ENCODE data around the gene IGDCC3. TPM values are rescaled to one million over a fixed set of nuclear protein-coding genes. Genes with fewer than 3 reads are reported as not detected.

The IGDCC3 gene
- total and polyA plus RNA-seq, 4 experiments from 2014 or later = not detected

DNA sequence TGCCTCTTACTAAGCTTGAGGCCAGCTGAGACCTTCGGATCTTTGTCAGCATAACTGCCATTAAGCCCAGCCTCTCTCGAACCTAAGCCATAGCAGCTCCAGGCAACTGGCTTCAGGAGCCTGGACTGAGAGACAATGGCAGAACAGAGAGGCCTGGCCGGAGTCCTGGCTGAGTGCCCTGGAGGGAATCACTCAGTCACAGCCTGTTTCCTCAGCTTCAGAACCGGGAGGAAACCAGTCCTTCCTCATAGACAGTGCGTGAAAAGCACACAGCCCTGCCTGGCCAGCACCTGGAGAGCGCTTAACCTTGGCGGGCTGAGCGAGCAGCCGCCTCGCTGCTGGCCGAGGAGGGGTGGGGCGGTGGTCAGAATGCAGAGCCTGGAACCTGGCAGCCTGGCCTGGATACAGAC is 51.7 kb downstream of the IGDCC3 start:
- POLR2A ChIA-PET (ENCODE audit: partially characterized antibody) = no interaction called here
- no peaks in the 10 kb centered on the region for H3K9me3 Mint-ChIP-seq
- H3K36me3 ChIP-seq (ENCODE audit: insufficient read depth, low read length) = no peaks in the 10 kb centered on the region
- no peak overlapping the region for H3K4me3 Mint-ChIP-seq
- H3K4me3 ChIP-seq (ENCODE audit: low read length in 2 of 2) = no peak overlapping the region
- no peak overlapping the region for H3K27ac ChIP-seq (ENCODE audit: low read depth, low read length)
- H3K27me3 Mint-ChIP-seq = peaks cover 5 to 6% of the 10 kb centered on the region in 2 donors
- intact Hi-C loops (cut with micrococcal nuclease) = no loop called here
- H3K27ac Mint-ChIP-seq = no peak overlapping the region
- H3K27me3 ChIP-seq (ENCODE audit: insufficient read depth, low read length) = no peaks in the 10 kb centered on the region
- no peaks in the 10 kb centered on the region for H3K4me1 ChIP-seq (ENCODE audit: insufficient read depth, low read length)
- no peaks in the 10 kb centered on the region for H3K36me3 Mint-ChIP-seq
- H3K4me1 Mint-ChIP-seq = no peaks in the 10 kb centered on the region
- H3K9me3 ChIP-seq (ENCODE audit: control insufficient read depth in 1 of 2, low read length in 2 of 2) = no peaks in the 10 kb centered on the region
- no peak for DNase-seq
- CTCF ChIA-PET (ENCODE audit: partially characterized antibody) = interaction anchor here (2.4 kb wide), 1 partner anchor 60 kb away, joined by 8 read pairs; no protein-coding TSS in a partner anchor

DNA sequence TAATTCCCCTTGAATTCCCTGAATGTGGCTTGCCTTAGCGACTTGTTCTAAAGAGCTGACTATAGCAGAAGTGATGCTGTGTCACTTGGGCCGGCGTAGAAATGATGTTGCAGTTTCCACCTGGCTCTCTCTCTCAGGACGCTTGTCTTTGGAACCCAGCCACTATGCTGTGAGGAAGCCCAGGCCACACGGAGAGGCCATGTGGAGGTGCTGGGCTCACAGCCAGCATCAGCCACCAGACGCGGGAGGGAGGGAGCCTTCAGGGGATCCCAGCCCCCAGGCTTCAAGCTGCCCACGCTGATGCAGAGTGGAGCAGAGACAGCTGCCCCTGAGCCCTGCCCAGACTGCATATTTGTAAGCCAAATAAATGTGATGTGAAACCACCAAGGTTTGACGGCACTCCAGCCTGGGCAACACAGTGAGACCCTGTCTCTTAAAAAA is 54.7 kb downstream of the IGDCC3 start:
- CTCF ChIA-PET (ENCODE audit: partially characterized antibody) = interaction anchor here (9.5 kb wide), 1 partner anchor 61 kb away, joined by 145 read pairs; no protein-coding TSS in a partner anchor

DNA sequence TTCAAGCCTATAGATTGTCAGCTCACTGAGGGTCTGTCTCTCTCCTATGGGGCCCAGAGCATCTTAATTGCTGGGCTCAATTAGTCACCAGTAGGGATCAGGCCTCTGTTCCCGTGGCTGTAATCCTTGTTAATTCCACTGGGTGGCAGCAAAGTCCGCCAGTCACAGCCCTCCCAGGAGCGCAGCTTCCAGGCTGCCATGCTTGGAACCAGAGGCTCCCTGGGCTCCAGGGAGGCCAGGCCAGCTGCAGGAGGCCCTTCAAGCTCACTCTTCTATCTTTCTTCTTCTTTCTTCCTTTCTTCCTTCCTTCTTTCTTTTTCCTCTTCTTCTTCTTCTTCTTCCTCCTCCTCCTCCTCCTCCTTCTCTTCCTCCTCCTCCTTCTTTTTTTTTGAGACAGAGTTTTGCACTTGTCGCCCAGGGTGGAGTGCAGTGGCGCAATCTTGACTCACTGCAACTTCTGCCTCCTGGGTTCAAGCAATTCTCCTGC is 58.9 kb downstream of the IGDCC3 start:
- ChIA-PET POLR2A (ENCODE audit: partially characterized antibody) (interaction anchor here (0.8 to 1.5 kb wide), 4 partner anchors 14 to 67 kb away, joined by 3 read pairs; partner anchors contain the start of gene RNU5B-1), CTCF (ENCODE audit: partially characterized antibody) (interaction anchor here (0.8 to 9.5 kb wide), 17 partner anchors 9 to 133 kb away, joined by 3 to 145 read pairs (median 5); partner anchors contain the start of genes CLPX and PARP16)
- Mint-ChIP-seq H3K27ac (peak overlapping the region in 2 of 7 donors; percentile 11 to 60), H3K4me1 (no peaks in the 10 kb centered on the region), H3K9me3 (no peaks in the 10 kb centered on the region), H3K27me3 (peaks cover 7 to 12% of the 10 kb centered on the region in 2 donors), H3K36me3 (no peaks in the 10 kb centered on the region), H3K4me3 (no peak overlapping the region)
- no peaks in the 10 kb centered on the region for H3K9me3 ChIP-seq (ENCODE audit: control insufficient read depth in 1 of 2, low read length in 2 of 2)
- H3K4me3 ChIP-seq (ENCODE audit: low read length in 2 of 2) = no peak overlapping the region
- H3K27ac ChIP-seq (ENCODE audit: low read depth, low read length) = no peak overlapping the region
- no peaks in the 10 kb centered on the region for H3K27me3 ChIP-seq (ENCODE audit: insufficient read depth, low read length)
- no peaks in the 10 kb centered on the region for H3K4me1 ChIP-seq (ENCODE audit: insufficient read depth, low read length)
- H3K36me3 ChIP-seq (ENCODE audit: insufficient read depth, low read length) = no peaks in the 10 kb centered on the region
- intact Hi-C loops (cut with micrococcal nuclease) = loop anchor here (1.0 to 5.0 kb wide), 3 partner anchors 66 to 1248 kb away; partner anchors contain the start of gene LCTL
- DNase-seq = peak; percentile 72 to 75 (median 74)

More for the DNA sequence above, 54.7 kb downstream of the IGDCC3 start:
- intact Hi-C loops (cut with micrococcal nuclease) = no loop called here
- no peak overlapping the region for H3K4me3 Mint-ChIP-seq
- H3K36me3 Mint-ChIP-seq = no peaks in the 10 kb centered on the region
- H3K4me1 ChIP-seq (ENCODE audit: insufficient read depth, low read length) = no peaks in the 10 kb centered on the region
- no peaks in the 10 kb centered on the region for H3K4me1 Mint-ChIP-seq
- no peak for DNase-seq
- POLR2A ChIA-PET (ENCODE audit: partially characterized antibody) = interaction anchor here (1.0 kb wide), 1 partner anchor 18 kb away, joined by 3 read pairs; the partner anchor contains the start of gene RNU5B-1
- H3K27ac Mint-ChIP-seq = no peak overlapping the region
- H3K9me3 Mint-ChIP-seq = no peaks in the 10 kb centered on the region
- no peaks in the 10 kb centered on the region for H3K36me3 ChIP-seq (ENCODE audit: insufficient read depth, low read length)
- no peak overlapping the region for H3K27ac ChIP-seq (ENCODE audit: low read depth, low read length)
- H3K27me3 Mint-ChIP-seq = peaks cover 5 to 14% of the 10 kb centered on the region in 2 donors
- H3K27me3 ChIP-seq (ENCODE audit: insufficient read depth, low read length) = no peaks in the 10 kb centered on the region
- H3K9me3 ChIP-seq (ENCODE audit: control insufficient read depth in 1 of 2, low read length in 2 of 2) = no peaks in the 10 kb centered on the region
- H3K4me3 ChIP-seq (ENCODE audit: low read length in 2 of 2) = no peak overlapping the region

DNA sequence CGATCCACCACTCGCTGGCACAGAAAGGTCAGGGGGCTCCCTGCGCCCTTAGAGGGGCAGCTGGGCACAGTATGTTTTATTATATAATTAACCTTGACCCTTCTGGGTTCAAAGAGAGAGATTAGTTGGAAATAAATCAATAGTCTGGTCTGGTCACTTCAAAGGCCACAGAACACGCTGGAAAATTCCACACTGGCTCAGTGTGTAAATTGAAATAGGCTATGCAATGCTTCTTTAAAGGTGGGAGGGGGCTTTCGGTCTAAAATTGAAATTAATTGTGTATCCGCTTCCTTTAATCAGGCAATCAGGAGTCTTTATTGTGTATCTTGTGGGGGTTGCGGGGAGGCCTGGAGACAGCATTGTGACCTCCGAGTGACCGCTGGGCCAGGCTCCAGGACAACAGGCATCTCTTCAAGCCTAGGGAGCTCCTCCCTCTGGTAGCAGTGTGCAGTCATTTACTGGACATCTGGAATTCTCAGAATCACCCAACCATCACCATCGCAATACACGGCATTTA is 65.3 kb downstream of the IGDCC3 start:
- Histone ChIP-seq H3K9me3 (ENCODE audit: control insufficient read depth in 1 of 2, low read length in 2 of 2) (no peaks in the 10 kb centered on the region), H3K27ac (ENCODE audit: low read depth, low read length) (no peak overlapping the region), H3K4me3 (ENCODE audit: low read length in 2 of 2) (no peak overlapping the region), H3K4me1 (ENCODE audit: insufficient read depth, low read length) (no peaks in the 10 kb centered on the region), H3K27me3 (ENCODE audit: insufficient read depth, low read length) (no peaks in the 10 kb centered on the region), H3K36me3 (ENCODE audit: insufficient read depth, low read length) (no peaks in the 10 kb centered on the region)
- intact Hi-C loops (cut with micrococcal nuclease) = no loop called here
- Mint-ChIP-seq H3K9me3 (no peaks in the 10 kb centered on the region), H3K4me3 (no peak overlapping the region), H3K4me1 (no peaks in the 10 kb centered on the region), H3K36me3 (no peaks in the 10 kb centered on the region), H3K27ac (peak overlapping the region in 1 of 7 donors; percentile 64), H3K27me3 (peaks cover 2 to 4% of the 10 kb centered on the region in 2 donors)
- ChIA-PET CTCF (ENCODE audit: partially characterized antibody) (interaction anchor here (1.0 kb wide), 1 partner anchor 73 kb away, joined by 3 read pairs; no protein-coding TSS in a partner anchor), POLR2A (ENCODE audit: partially characterized antibody) (no interaction called here)
- DNase-seq = no peak

DNA sequence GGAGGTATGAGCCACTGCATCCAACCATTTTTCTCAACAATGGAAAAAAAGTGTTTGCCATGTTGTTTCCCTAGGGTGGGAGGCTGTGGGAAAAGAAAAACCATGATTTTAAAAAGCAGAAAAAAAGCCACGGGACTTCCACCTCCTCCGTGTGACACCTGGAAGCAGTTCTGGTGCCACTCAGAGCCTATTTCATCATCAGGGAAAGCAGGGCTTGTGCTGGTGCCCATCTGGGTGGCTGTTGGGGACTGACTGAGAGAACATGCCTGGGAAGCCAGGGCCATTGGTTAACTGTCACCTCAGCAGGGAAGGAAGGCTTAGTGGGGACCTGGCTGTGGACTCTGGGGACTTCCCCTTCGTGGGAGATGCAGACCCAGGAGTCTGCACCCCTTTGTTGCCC is 66.0 kb downstream of the IGDCC3 start:
- no peak overlapping the region for H3K4me3 ChIP-seq (ENCODE audit: low read length in 2 of 2)
- no peaks in the 10 kb centered on the region for H3K4me1 ChIP-seq (ENCODE audit: insufficient read depth, low read length)
- peaks cover 2 to 4% of the 10 kb centered on the region in 2 donors for H3K27me3 Mint-ChIP-seq
- H3K27me3 ChIP-seq (ENCODE audit: insufficient read depth, low read length) = no peaks in the 10 kb centered on the region
- no peaks in the 10 kb centered on the region for H3K36me3 Mint-ChIP-seq
- no peaks in the 10 kb centered on the region for H3K9me3 Mint-ChIP-seq
- ChIA-PET CTCF (ENCODE audit: partially characterized antibody) (no interaction called here), POLR2A (ENCODE audit: partially characterized antibody) (no interaction called here)
- intact Hi-C loops (cut with micrococcal nuclease) = no loop called here
- no peak overlapping the region for H3K27ac Mint-ChIP-seq
- no peak overlapping the region for H3K27ac ChIP-seq (ENCODE audit: low read depth, low read length)
- H3K9me3 ChIP-seq (ENCODE audit: control insufficient read depth in 1 of 2, low read length in 2 of 2) = no peaks in the 10 kb centered on the region
- no peaks in the 10 kb centered on the region for H3K36me3 ChIP-seq (ENCODE audit: insufficient read depth, low read length)
- DNase-seq = no peak
- H3K4me1 Mint-ChIP-seq = no peaks in the 10 kb centered on the region
- H3K4me3 Mint-ChIP-seq = no peak overlapping the region

DNA sequence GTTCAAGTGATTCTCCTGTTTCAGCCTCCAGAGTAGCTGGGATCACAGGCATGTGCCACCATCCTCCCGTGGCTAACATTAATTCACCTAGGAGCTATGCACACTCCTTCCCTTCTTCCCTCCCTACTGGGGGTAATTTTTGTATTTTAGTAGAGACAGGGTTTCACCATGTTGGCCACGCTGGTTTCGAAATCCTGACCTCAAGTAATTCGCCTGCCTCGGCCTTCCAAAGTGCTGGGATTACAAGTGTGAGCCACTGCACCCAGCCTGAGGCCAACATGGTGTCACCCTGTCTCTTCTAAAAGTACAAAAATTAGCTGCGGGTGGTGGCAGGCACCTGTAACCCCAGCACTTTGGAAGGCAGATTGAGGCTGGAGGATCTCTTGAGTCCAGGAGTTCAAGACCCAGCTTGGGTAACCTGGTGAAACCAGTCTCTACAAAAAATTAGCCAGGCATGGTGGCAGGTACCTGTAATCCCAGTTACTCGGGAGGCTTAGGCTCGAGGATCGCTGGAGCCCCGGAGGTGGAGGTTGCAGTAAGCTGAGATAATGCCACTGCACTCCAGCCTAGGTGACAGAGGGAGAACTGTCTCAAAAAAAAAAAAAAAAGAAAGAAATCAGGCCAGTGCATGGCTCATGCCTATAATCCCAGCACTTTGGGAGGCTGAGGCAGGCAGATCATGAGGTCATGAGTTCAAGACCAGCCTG is 67.2 kb downstream of the IGDCC3 start:
- no peak for DNase-seq
- no peak overlapping the region for H3K4me3 Mint-ChIP-seq
- Histone ChIP-seq H3K36me3 (ENCODE audit: insufficient read depth, low read length) (no peaks in the 10 kb centered on the region), H3K27me3 (ENCODE audit: insufficient read depth, low read length) (no peaks in the 10 kb centered on the region), H3K27ac (ENCODE audit: low read depth, low read length) (no peak overlapping the region), H3K4me3 (ENCODE audit: low read length in 2 of 2) (no peak overlapping the region), H3K4me1 (ENCODE audit: insufficient read depth, low read length) (peaks cover under 1% of the 10 kb centered on the region), H3K9me3 (ENCODE audit: control insufficient read depth in 1 of 2, low read length in 2 of 2) (no peaks in the 10 kb centered on the region)
- POLR2A ChIA-PET (ENCODE audit: partially characterized antibody) = no interaction called here
- H3K9me3 Mint-ChIP-seq = no peaks in the 10 kb centered on the region
- H3K4me1 Mint-ChIP-seq = peaks cover 0 to 4% (median 2%) of the 10 kb centered on the region in 4 donors
- no peaks in the 10 kb centered on the region for H3K36me3 Mint-ChIP-seq
- CTCF ChIA-PET (ENCODE audit: partially characterized antibody) = interaction anchor here (0.7 kb wide), 1 partner anchor 68 kb away, joined by 3 read pairs; no protein-coding TSS in a partner anchor
- H3K27ac Mint-ChIP-seq = no peak overlapping the region
- H3K27me3 Mint-ChIP-seq = peaks cover 2 to 4% of the 10 kb centered on the region in 2 donors
- intact Hi-C loops (cut with micrococcal nuclease) = no loop called here

DNA sequence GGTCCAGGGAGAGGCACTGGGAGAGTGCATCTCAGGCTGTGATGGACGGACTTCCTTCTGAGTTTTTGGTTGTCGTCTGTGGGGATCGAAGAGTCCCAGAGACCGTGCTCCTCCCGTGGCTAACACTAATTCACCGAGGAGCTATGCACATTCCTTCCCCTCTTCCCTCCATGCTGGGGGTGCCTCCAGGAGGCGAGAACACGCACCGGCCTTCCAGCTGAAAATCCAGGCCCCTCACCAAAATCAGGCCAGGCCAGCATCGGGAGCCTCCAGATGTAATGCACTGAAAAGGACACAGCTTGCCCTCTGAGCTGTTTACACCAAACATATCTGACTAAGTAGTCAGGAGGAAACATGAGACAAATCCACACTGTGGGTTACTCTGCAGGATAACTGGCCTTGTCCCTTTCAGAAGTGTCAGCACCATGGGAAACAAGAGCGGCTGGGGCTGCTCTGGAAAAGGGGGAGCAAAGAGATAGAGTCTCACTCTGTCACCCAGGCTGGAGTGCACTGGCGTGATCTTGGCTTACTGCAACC is 67.9 kb downstream of the IGDCC3 start:
- no peaks in the 10 kb centered on the region for H3K36me3 Mint-ChIP-seq
- intact Hi-C loops (cut with micrococcal nuclease) = loop anchor here (10.0 kb wide), 1 partner anchor 1195 kb away; the partner anchor contains the start of genes RPL4 and ZWILCH
- H3K9me3 Mint-ChIP-seq = peaks cover 0 to 3% (median 0%) of the 10 kb centered on the region in 8 donors
- no peaks in the 10 kb centered on the region for H3K36me3 ChIP-seq (ENCODE audit: insufficient read depth, low read length)
- CTCF ChIA-PET (ENCODE audit: partially characterized antibody) = interaction anchor here (0.8 kb wide), 1 partner anchor 9 kb away, joined by 3 read pairs; no protein-coding TSS in a partner anchor
- H3K4me1 Mint-ChIP-seq = peaks cover 3 to 8% (median 6%) of the 10 kb centered on the region in 4 donors
- no peak overlapping the region for H3K27ac Mint-ChIP-seq
- H3K4me3 ChIP-seq (ENCODE audit: low read length in 2 of 2) = no peak overlapping the region
- no peak overlapping the region for H3K4me3 Mint-ChIP-seq
- no peaks in the 10 kb centered on the region for H3K27me3 ChIP-seq (ENCODE audit: insufficient read depth, low read length)
- no peak overlapping the region for H3K27ac ChIP-seq (ENCODE audit: low read depth, low read length)
- peaks cover 0 to 2% of the 10 kb centered on the region in 2 donors for H3K27me3 Mint-ChIP-seq
- no peaks in the 10 kb centered on the region for H3K9me3 ChIP-seq (ENCODE audit: control insufficient read depth in 1 of 2, low read length in 2 of 2)
- DNase-seq = no peak
- POLR2A ChIA-PET (ENCODE audit: partially characterized antibody) = no interaction called here
- peaks cover 7% of the 10 kb centered on the region for H3K4me1 ChIP-seq (ENCODE audit: insufficient read depth, low read length)

Measured in CD4-positive, alpha-beta memory T cell (primary cell).